Retinal pigment epithelial cell (primary cell): ENCODE results near the gene ADAMTSL4.

Source experiments
- DNase-seq: peaks from one replicate; pipeline ENCODE4 v3.0.0-alpha.2; 2010; ENCODE audit warnings: low read depth
- H3K4me3 ChIP-seq: 2 replicates; pipeline ENCODE4 v1.5.1; 2011; ENCODE audit warnings: mild to moderate bottlenecking, low read length, control low read depth, moderate library complexity
- TF ChIP-seq, protein P1 (sequence below): conservative IDR thresholded peaks from 2 replicates; pipeline ENCODE4 v1.5.1; 2011; ENCODE audit warnings: low read depth, low read length, control low read depth, inconsistent platforms

ADAMTSL4 gene

DNA sequence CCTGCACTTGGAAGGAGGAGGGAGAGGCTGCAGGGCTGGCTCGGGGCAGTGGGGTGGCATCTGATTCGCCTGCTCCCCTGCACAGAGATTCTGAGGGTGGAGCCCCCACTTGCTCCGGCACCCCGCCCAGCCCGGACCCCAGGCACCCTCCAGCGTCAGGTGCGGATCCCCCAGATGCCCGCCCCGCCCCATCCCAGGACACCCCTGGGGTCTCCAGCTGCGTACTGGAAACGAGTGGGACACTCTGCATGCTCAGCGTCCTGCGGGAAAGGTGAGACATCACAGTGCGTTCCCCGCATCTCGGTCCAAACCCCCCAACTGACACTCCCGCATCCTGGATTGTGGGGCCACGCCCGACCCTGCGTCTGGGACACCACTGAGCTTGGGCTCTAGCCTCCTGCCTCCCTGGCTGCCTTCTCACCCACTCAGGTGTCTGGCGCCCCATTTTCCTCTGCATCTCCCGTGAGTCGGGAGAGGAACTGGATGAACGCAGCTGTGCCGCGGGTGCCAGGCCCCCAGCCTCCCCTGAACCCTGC, 7.9 kb downstream of the ADAMTSL4 start:
- no peak for DNase-seq
- TF ChIP-seq, protein P1, sequence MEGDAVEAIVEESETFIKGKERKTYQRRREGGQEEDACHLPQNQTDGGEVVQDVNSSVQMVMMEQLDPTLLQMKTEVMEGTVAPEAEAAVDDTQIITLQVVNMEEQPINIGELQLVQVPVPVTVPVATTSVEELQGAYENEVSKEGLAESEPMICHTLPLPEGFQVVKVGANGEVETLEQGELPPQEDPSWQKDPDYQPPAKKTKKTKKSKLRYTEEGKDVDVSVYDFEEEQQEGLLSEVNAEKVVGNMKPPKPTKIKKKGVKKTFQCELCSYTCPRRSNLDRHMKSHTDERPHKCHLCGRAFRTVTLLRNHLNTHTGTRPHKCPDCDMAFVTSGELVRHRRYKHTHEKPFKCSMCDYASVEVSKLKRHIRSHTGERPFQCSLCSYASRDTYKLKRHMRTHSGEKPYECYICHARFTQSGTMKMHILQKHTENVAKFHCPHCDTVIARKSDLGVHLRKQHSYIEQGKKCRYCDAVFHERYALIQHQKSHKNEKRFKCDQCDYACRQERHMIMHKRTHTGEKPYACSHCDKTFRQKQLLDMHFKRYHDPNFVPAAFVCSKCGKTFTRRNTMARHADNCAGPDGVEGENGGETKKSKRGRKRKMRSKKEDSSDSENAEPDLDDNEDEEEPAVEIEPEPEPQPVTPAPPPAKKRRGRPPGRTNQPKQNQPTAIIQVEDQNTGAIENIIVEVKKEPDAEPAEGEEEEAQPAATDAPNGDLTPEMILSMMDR, result no peak
- H3K4me3 ChIP-seq, result no peak overlapping the region

DNA sequence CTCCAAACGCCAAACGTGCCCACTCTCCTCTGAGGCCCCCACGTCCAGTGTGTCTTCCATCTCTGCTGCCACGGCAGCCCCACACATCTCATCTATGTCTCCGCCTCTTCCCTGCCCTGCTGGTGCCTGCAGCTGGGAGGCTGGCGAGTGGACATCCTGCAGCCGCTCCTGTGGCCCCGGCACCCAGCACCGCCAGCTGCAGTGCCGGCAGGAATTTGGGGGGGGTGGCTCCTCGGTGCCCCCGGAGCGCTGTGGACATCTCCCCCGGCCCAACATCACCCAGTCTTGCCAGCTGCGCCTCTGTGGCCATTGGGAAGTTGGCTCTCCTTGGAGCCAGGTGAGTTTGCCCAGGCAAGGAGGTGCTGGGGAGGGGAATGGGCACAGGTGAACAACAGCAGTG, 8.6 kb downstream of the ADAMTSL4 start:
- TF ChIP-seq, protein P1, result no peak
- H3K4me3 ChIP-seq, result no peak overlapping the region
- DNase-seq, result no peak

GRCh38 chr1:150558303-150558704, 9.1 kb downstream of the ADAMTSL4 start:
- DNase-seq, result no peak
- no peak overlapping the region for H3K4me3 ChIP-seq

GRCh38 chr1:150558761-150559655, 9.8 kb downstream of the ADAMTSL4 start:
- no peak overlapping the region for H3K4me3 ChIP-seq
- no peak for DNase-seq
- TF ChIP-seq, protein P1, result no peak

More at GRCh38 chr1:150558303-150558704, 9.1 kb downstream of the ADAMTSL4 start:
- TF ChIP-seq, protein P1, result no peak

- H3K4me3 ChIP-seq, result no peak overlapping the region
- DNase-seq, result no peak
These were observed 10.4 kb downstream of the ADAMTSL4 start for GRCh38 chr1:150559656-150560010.

DNA sequence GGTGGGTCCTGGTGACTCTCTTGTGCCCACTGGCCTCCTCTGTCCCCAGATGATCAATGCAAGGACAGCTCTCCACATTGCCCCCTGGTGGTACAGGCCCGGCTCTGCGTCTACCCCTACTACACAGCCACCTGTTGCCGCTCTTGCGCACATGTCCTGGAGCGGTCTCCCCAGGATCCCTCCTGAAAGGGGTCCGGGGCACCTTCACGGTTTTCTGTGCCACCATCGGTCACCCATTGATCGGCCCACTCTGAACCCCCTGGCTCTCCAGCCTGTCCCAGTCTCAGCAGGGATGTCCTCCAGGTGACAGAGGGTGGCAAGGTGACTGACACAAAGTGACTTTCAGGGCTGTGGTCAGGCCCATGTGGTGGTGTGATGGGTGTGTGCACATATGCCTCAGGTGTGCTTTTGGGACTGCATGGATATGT, 10.8 kb downstream of the ADAMTSL4 start:
- no peak overlapping the region for H3K4me3 ChIP-seq
- DNase-seq, result no peak
- TF ChIP-seq, protein P1, result peak; percentile 98

More at GRCh38 chr1:150559656-150560010, 10.4 kb downstream of the ADAMTSL4 start:
- TF ChIP-seq, protein P1, result no peak

- DNase-seq, result no peak
These were observed 11.5 kb downstream of the ADAMTSL4 start for GRCh38 chr1:150560576-150561253.

More at GRCh38 chr1:150560576-150561253, 11.5 kb downstream of the ADAMTSL4 start:
- peak overlapping the region; percentile 68 for H3K4me3 ChIP-seq
- TF ChIP-seq, protein P1, result peak; percentile 84
